Activated B cell treated with CpG ODN at 0.5 μM for 24 hours (primary cell): ENCODE measurements around the gene DLG2. TPM values are rescaled to one million over a fixed set of nuclear protein-coding genes. Genes with fewer than 3 reads are reported as not detected.

Experiments
- ATAC-seq: fragments of 200-7000 bp; cut with Tn5 transposase; one replicate; pipeline ENCODE4 v1.10.0; 2021; ENCODE audit warnings: low read depth, mild to moderate bottlenecking, moderate library complexity
- CTCF ChIA-PET: fragments of 350-600 bp; sonication (Branson Sonifier 250); formaldehyde crosslinking; loops from one replicate; lab custom pipeline; 2021; ENCODE audit warnings: antibody characterized with exemption; lab: Charles Lee
- POLR2A ChIA-PET: fragments of 350-600 bp; sonication (Branson Sonifier 250); formaldehyde crosslinking; loops from one replicate; lab custom pipeline; 2021; ENCODE audit warnings: antibody characterized with exemption; lab: Charles Lee
- DNase-seq: peaks from one replicate; pipeline ENCODE4 v3.0.0; 2022
- H3K27ac Mint-ChIP-seq: one replicate; pipeline ENCODE4 v1.8.0; 2020; ENCODE audit warnings: mixed read lengths
- H3K27me3 Mint-ChIP-seq: one replicate; pipeline ENCODE4 v1.8.0; 2021; ENCODE audit warnings: mixed read lengths
- H3K36me3 Mint-ChIP-seq: one replicate; pipeline ENCODE4 v1.8.0; 2021; ENCODE audit warnings: low read depth, mixed read lengths
- H3K4me1 Mint-ChIP-seq: one replicate; pipeline ENCODE4 v1.8.0; 2021; ENCODE audit warnings: mixed read lengths
- H3K4me3 Mint-ChIP-seq: one replicate; pipeline ENCODE4 v1.8.0; 2020; ENCODE audit warnings: mild to moderate bottlenecking, mixed read lengths
- H3K9me3 Mint-ChIP-seq: one replicate; pipeline ENCODE4 v1.8.0; 2020; ENCODE audit warnings: mixed read lengths
- CTCF ChIP-seq: fragments of 200-600 bp; IDR thresholded peaks from one replicate; pipeline ENCODE4 v1.8.0; 2022; ENCODE audit warnings: antibody characterized with exemption, mild to moderate bottlenecking
- intact Hi-C: fragments of 100-400 bp; cut with micrococcal nuclease; formaldehyde crosslinking; loops from one replicate; pipeline ENCODE4 v1.15.1; 2024
- total RNA-seq: library from RNA; stranded (reverse); gene quantifications from 2 replicates; pipeline ENCODE4 v1.2.3, GENCODE V29; 2022

DLG2 gene
- total RNA-seq, 1 donor from 2014 or later = 2.7 TPM

- H3K4me3 Mint-ChIP-seq = no peak overlapping the region
- H3K27me3 Mint-ChIP-seq = no peaks in the 10 kb centered on the region
- intact Hi-C loops = no loop called here
- TF ChIP-seq CTCF = no peak
- peaks cover 10% of the 10 kb centered on the region for H3K9me3 Mint-ChIP-seq
- no peak for ATAC-seq
- ChIA-PET POLR2A (no interaction called here), CTCF (no interaction called here)
- H3K36me3 Mint-ChIP-seq = peaks cover 3% of the 10 kb centered on the region
- H3K4me1 Mint-ChIP-seq = no peaks in the 10 kb centered on the region
- H3K27ac Mint-ChIP-seq = no peak overlapping the region
- no peak for DNase-seq
These were observed 151.3 kb downstream of the DLG2 start for GRCh38 chr11:85475660-85476517.

GRCh38 chr11:85472953-85473352 lies 154.2 kb downstream of the DLG2 start:
- no peak for TF ChIP-seq CTCF
- CTCF ChIA-PET = no interaction called here
- POLR2A ChIA-PET = no interaction called here
- Mint-ChIP-seq H3K4me3 (no peak overlapping the region), H3K9me3 (peaks cover 10% of the 10 kb centered on the region), H3K27ac (no peak overlapping the region), H3K4me1 (no peaks in the 10 kb centered on the region), H3K27me3 (no peaks in the 10 kb centered on the region), H3K36me3 (peaks cover 4% of the 10 kb centered on the region)
- ATAC-seq = no peak
- no peak for DNase-seq
- intact Hi-C loops = no loop called here

GRCh38 chr11:85464283-85464682 lies 162.9 kb downstream of the DLG2 start:
- TF ChIP-seq CTCF = no peak
- no peaks in the 10 kb centered on the region for H3K27me3 Mint-ChIP-seq
- ChIA-PET CTCF (no interaction called here), POLR2A (no interaction called here)
- intact Hi-C loops = no loop called here
- DNase-seq (no peak), ATAC-seq (no peak)
- H3K4me1 Mint-ChIP-seq = no peaks in the 10 kb centered on the region
- H3K9me3 Mint-ChIP-seq = peaks cover 10% of the 10 kb centered on the region
- H3K36me3 Mint-ChIP-seq = no peaks in the 10 kb centered on the region
- no peak overlapping the region for H3K27ac Mint-ChIP-seq
- no peak overlapping the region for H3K4me3 Mint-ChIP-seq

GRCh38 chr11:85459304-85459703 lies 167.8 kb downstream of the DLG2 start:
- no peak for TF ChIP-seq CTCF
- intact Hi-C loops = no loop called here
- no peak overlapping the region for H3K4me3 Mint-ChIP-seq
- no peaks in the 10 kb centered on the region for H3K27me3 Mint-ChIP-seq
- ChIA-PET POLR2A (no interaction called here), CTCF (no interaction called here)
- no peak overlapping the region for H3K27ac Mint-ChIP-seq
- ATAC-seq (no peak), DNase-seq (no peak)
- H3K9me3 Mint-ChIP-seq = peaks cover 34% of the 10 kb centered on the region
- H3K36me3 Mint-ChIP-seq = no peaks in the 10 kb centered on the region
- no peaks in the 10 kb centered on the region for H3K4me1 Mint-ChIP-seq

GRCh38 chr11:85444479-85444878 lies 182.7 kb downstream of the DLG2 start:
- Mint-ChIP-seq H3K4me1 (no peaks in the 10 kb centered on the region), H3K4me3 (no peak overlapping the region), H3K27ac (no peak overlapping the region), H3K9me3 (no peaks in the 10 kb centered on the region), H3K27me3 (no peaks in the 10 kb centered on the region), H3K36me3 (no peaks in the 10 kb centered on the region)
- DNase-seq (no peak), ATAC-seq (no peak)
- ChIA-PET CTCF (no interaction called here), POLR2A (interaction anchor here (0.6 kb wide), 1 partner anchor 1303 kb away, joined by 3 read pairs; no protein-coding TSS in a partner anchor)
- TF ChIP-seq CTCF = no peak
- intact Hi-C loops = no loop called here
